Endothelial cell of umbilical vein (primary cell): ENCODE measurements around the gene CAPZA2. TPM values are rescaled to one million over a fixed set of nuclear protein-coding genes. Genes with fewer than 3 reads are reported as not detected.
A peak's percentile ranks its signal among the peaks of the same experiment; 100 is the strongest.

Experiments used
- BruUV-seq: library from RNA; stranded (reverse); fragments of 400-500 nt; replicated peaks from 2 replicates; lab custom pipeline; 2021; lab: Mats Ljungman, UMichigan
- CTCF ChIA-PET: fragments of 300-600, 350-600 bp; sonication (Branson Sonifier 250); formaldehyde crosslinking; loops from one replicate; lab custom pipeline; 2021; ENCODE audit warnings: antibody characterized with exemption, inconsistent platforms; lab: Charles Lee
- POLR2A ChIA-PET: fragments of 300-600, 350-600 bp; sonication (Branson Sonifier 250); formaldehyde crosslinking; loops from one replicate; lab custom pipeline; 2021; ENCODE audit warnings: antibody characterized with exemption, inconsistent platforms; lab: Charles Lee
- DNase-seq: peaks from one replicate; pipeline ENCODE4 v3.0.0-alpha.2; 2011; ENCODE audit warnings: low read depth, low spot score
- FAIRE-seq: peaks from 2 replicates; lab custom pipeline; 2011; peaks lifted over from hg19 to GRCh38; lab: Jason Lieb, UNC
- H2AFZ ChIP-seq: 2 replicates; pipeline ENCODE4 v1.6.0; 2012; ENCODE audit warnings: low read depth, low read length, control low read depth, inconsistent platforms
- H3K27ac ChIP-seq: 2 replicates; pipeline ENCODE4 v1.5.1; 2011; ENCODE audit warnings: low read depth, mild to moderate bottlenecking, control low read depth, low read length, moderate library complexity; ENCODE audit not compliant: insufficient read depth
- H3K27me3 ChIP-seq, 2 experiments: 2 replicates each; pipeline versions ENCODE4 v1.6.0 to v1.6.1; 2011; ENCODE audit warnings: low read length in 2 of 2, mixed read lengths in 1 of 2; ENCODE audit not compliant: control insufficient read depth in 2 of 2, insufficient read depth in 2 of 2
- H3K36me3 ChIP-seq, 2 experiments: 2 replicates in 1 of 2; 3 replicates in 1 of 2; pipeline ENCODE4 v1.5.1; 2011; ENCODE audit warnings: low read length in 2 of 2, mild to moderate bottlenecking in 1 of 2, moderate library complexity in 1 of 2; ENCODE audit not compliant: control insufficient read depth in 2 of 2, insufficient read depth in 2 of 2; ENCODE audit errors: extremely low read depth in 1 of 2
- H3K4me1 ChIP-seq: 3 replicates; pipeline ENCODE4 v1.5.1; 2011; ENCODE audit warnings: mild to moderate bottlenecking, low read length; ENCODE audit not compliant: control insufficient read depth, insufficient read depth; ENCODE audit errors: extremely low read depth
- H3K4me2 ChIP-seq: 2 replicates; pipeline ENCODE4 v1.6.1; 2011; ENCODE audit warnings: low read length, control low read depth, mixed read lengths; ENCODE audit not compliant: insufficient read depth
- H3K4me3 ChIP-seq, 3 experiments: fragments of 200-600 bp in 1 of 3; sonication (generic), shearing (Covaris generic) in 1 of 3; replicated peaks in 1 of 3; 2 replicates each; pipeline ENCODE4 v1.5.1; 2011 to 2016; ENCODE audit warnings: control low read depth in 3 of 3, low read length in 3 of 3, mild to moderate bottlenecking in 2 of 3, inconsistent platforms in 1 of 3, low read depth in 1 of 3, moderate library complexity in 1 of 3; ENCODE audit not compliant: insufficient read depth in 1 of 3
- H3K79me2 ChIP-seq: 2 replicates; pipeline ENCODE4 v1.6.0; 2012; ENCODE audit warnings: low read length, inconsistent platforms; ENCODE audit not compliant: control insufficient read depth, insufficient read depth
- H3K9ac ChIP-seq: replicated peaks from 2 replicates; pipeline ENCODE3; 2011; ENCODE audit warnings: low read length, control low read depth; ENCODE audit not compliant: insufficient read depth; ENCODE audit errors: extremely low read depth
- H3K9me1 ChIP-seq: replicated peaks from 3 replicates; pipeline ENCODE4 v1.6.0; 2011; ENCODE audit warnings: mild to moderate bottlenecking, low read length; ENCODE audit not compliant: control insufficient read depth, insufficient read depth; ENCODE audit errors: extremely low read depth
- H3K9me3 ChIP-seq: replicated peaks from 2 replicates; pipeline ENCODE4 v1.5.1; 2012; ENCODE audit warnings: low read length, inconsistent platforms; ENCODE audit not compliant: control insufficient read depth, insufficient read depth
- H4K20me1 ChIP-seq: replicated peaks from 2 replicates; pipeline ENCODE3; 2011; ENCODE audit warnings: mild to moderate bottlenecking, low read length; ENCODE audit not compliant: control insufficient read depth, insufficient read depth; ENCODE audit errors: extremely low read depth
- CTCF ChIP-seq, 2 donors: IDR thresholded peaks; 1 replicate in 1 of 2; 2 replicates in 1 of 2; pipeline ENCODE4 v1.5.1; 2011; ENCODE audit warnings: low read length in 2 of 2, mild to moderate bottlenecking in 2 of 2, moderate library complexity in 2 of 2, control low read depth in 1 of 2, inconsistent platforms in 1 of 2, low read depth in 1 of 2; ENCODE audit not compliant: insufficient read depth in 1 of 2; ENCODE audit errors: extremely low read depth in 1 of 2
- EZH2 ChIP-seq: IDR thresholded peaks from 2 replicates; pipeline ENCODE4 v1.6.1; 2012; ENCODE audit warnings: borderline replicate concordance, low read depth, mild to moderate bottlenecking, moderate library complexity, low read length, inconsistent platforms; ENCODE audit not compliant: severe bottlenecking
- GATA2 ChIP-seq: IDR thresholded peaks from 2 replicates; pipeline ENCODE4 v1.7.0; 2011; ENCODE audit warnings: low read depth, mild to moderate bottlenecking, moderate library complexity, mixed read lengths, low read length; ENCODE audit not compliant: insufficient read length, insufficient read depth
- MYC ChIP-seq: IDR thresholded peaks from one replicate; pipeline ENCODE4 v1.6.1; 2011; ENCODE audit warnings: mild to moderate bottlenecking, low read depth, low read length
- POLR2AphosphoS5 ChIP-seq: IDR thresholded peaks from 2 replicates; pipeline ENCODE4 v1.6.1; 2012; ENCODE audit warnings: low read depth, mild to moderate bottlenecking, control low read depth, low read length, moderate library complexity; ENCODE audit not compliant: insufficient read depth
- dilution Hi-C: fragments of 300-500 bp; cut with MboI; formaldehyde crosslinking; loops from one replicate; pipeline ENCODE4 v1.15.0; 2019; ENCODE audit warnings: low sequenced_read_pairs; ENCODE audit not compliant: extremely low pct_ligation_motif_present
- intact Hi-C: fragments of 100-400 bp; cut with micrococcal nuclease; formaldehyde crosslinking; loops from one replicate; pipeline ENCODE4 v1.10.0; 2022
- polyA plus RNA-seq, 4 experiments: library from polyadenylated mRNA; depleted of rRNA in 3 of 4; stranded (reverse) in 3 of 4; unstranded in 1 of 4; fragments of >200 nt; gene quantifications; 2 replicates each; pipeline versions ENCODE4 v1.2.1 to v1.2.3, GENCODE V29; 2011 to 2012; ENCODE audit warnings: missing spikeins in 1 of 4
- total RNA-seq: library from RNA; stranded (reverse); gene quantifications from 2 replicates; pipeline ENCODE4 v1.2.3, GENCODE V29; 2021

CAPZA2 gene
- total and polyA plus RNA-seq, 2 donors (not counting 3 experiments of a cell fraction or from before 2014, with no cell fraction given) = 48.1 to 347 TPM

- no TSS peak for BruUV-seq
- H4K20me1 ChIP-seq = no peaks in the 10 kb centered on the region
- peaks cover 24% of the 10 kb centered on the region for H3K4me1 ChIP-seq
- peak overlapping the region; percentile 97 for H3K4me2 ChIP-seq
- dilution Hi-C loops = no loop called here
- H3K79me2 ChIP-seq = peaks cover 49% of the 10 kb centered on the region
- H3K27ac ChIP-seq = no peak overlapping the region
- FAIRE-seq (no peak), DNase-seq (peak; percentile 9)
- intact Hi-C loops = no loop called here
- H3K9ac ChIP-seq = no peak overlapping the region
- H3K36me3 ChIP-seq = no peaks in the 10 kb centered on the region
- ChIA-PET CTCF (no interaction called here), POLR2A (no interaction called here)
- no peak overlapping the region for H2AFZ ChIP-seq
- H3K9me1 ChIP-seq = no peaks in the 10 kb centered on the region
- peak overlapping the region in 1 of 3 experiments; percentile 88 for H3K4me3 ChIP-seq
- no peaks in the 10 kb centered on the region for H3K9me3 ChIP-seq
- TF ChIP-seq GATA2 (no peak), CTCF (IDR thresholded peaks at IDR 0.05; ENCODE audit: extremely low read depth in 1 of 2, insufficient read depth in 1 of 2, low read depth in 1 of 2, low read length in 2 of 2) (no peak), EZH2 (no peak), POLR2AphosphoS5 (no peak), MYC (no peak)
- H3K27me3 ChIP-seq = no peaks in the 10 kb centered on the region
Observed at GRCh38 chr7:116955340-116955739, 93.0 kb downstream of the CAPZA2 start.
